Measurements from ENCODE around the gene PDE1C. TPM values are rescaled to one million over a fixed set of nuclear protein-coding genes. Genes with fewer than 3 reads are reported as not detected.

PDE1C gene
- total and polyA plus RNA-seq, 2 of the 4 experiments (the other 2 are of a cell fraction): 14.2 to 61.5 TPM

- H3K4me2 ChIP-seq (ENCODE audit: low read depth, low read length): no peak overlapping the region
- POLR2A ChIA-PET (ENCODE audit: unreplicated experiment): no interaction called here
- H3K36me3 ChIP-seq (ENCODE audit: control insufficient read depth, insufficient read depth, low read length): no peaks in the 10 kb centered on the region
- BruUV-seq (replicated peaks): no TSS peak
- peak overlapping the region; percentile 53; the same call in 1 of the 2 replicates for H3K18ac ChIP-seq (ENCODE audit: low read depth, low read length)
- no peak overlapping the region for H3K9ac ChIP-seq (ENCODE audit: low read depth, low read length)
- H2BK120ac ChIP-seq (ENCODE audit: low read depth, low read length): peak overlapping the region; percentile 43; the same call in 1 of the 2 replicates
- no peak overlapping the region for H4K5ac ChIP-seq (ENCODE audit: low read depth, low read length)
- H2AK5ac ChIP-seq (ENCODE audit: low read depth, low read length): no peak overlapping the region
- in situ Hi-C loops (cut with MboI; ENCODE audit: low sequenced_read_pairs) (no loop called here), intact Hi-C loops (cut with micrococcal nuclease) (no loop called here), dilution Hi-C loops (cut with HindIII; ENCODE audit: low sequenced_read_pairs, unreplicated experiment) (no loop called here)
- H4K20me1 ChIP-seq (ENCODE audit: insufficient read depth, low read length): no peaks in the 10 kb centered on the region
- no peak overlapping the region for H3K27ac ChIP-seq (ENCODE audit: insufficient read depth, low read length)
- CTCF ChIA-PET: no interaction called here
- peak overlapping the region; percentile 18; the same call in 1 of the 2 replicates for H4K91ac ChIP-seq (ENCODE audit: insufficient read depth, low read depth, low read length)
- H2AFZ ChIP-seq (replicated peaks; ENCODE audit: low read length, poor library complexity): no peak overlapping the region
- H4K8ac ChIP-seq (ENCODE audit: low read depth in 2 of 2, low read length in 2 of 2): no peak overlapping the region
- peaks cover 19 to 32% of the 10 kb centered on the region in 2 experiments for H3K79me1 ChIP-seq (ENCODE audit: low read depth in 1 of 2, low read length in 2 of 2)
- no peak for TF ChIP-seq MAZ (IDR thresholded peaks at IDR 0.05; ENCODE audit: borderline replicate concordance, low read depth, low read length)
- no peak for TF ChIP-seq CHD1 (IDR thresholded peaks at IDR 0.05; ENCODE audit: low read depth, low read length)
- no peak for TF ChIP-seq CEBPB (IDR thresholded peaks at IDR 0.05; ENCODE audit: low read depth, low read length)
- TF ChIP-seq NFE2L2 (IDR thresholded peaks at IDR 0.05; ENCODE audit: low read depth, low read length): no peak
- TF ChIP-seq MAFK (IDR thresholded peaks at IDR 0.05; ENCODE audit: low read depth, low read length): no peak
- TF ChIP-seq ELK1 (IDR thresholded peaks at IDR 0.05; ENCODE audit: borderline replicate concordance, low read depth, low read length): no peak
- TF ChIP-seq POLR2A (IDR thresholded peaks at IDR 0.05; ENCODE audit: low read depth, low read length): no peak
- no peak for TF ChIP-seq RAD21 (IDR thresholded peaks at IDR 0.05; ENCODE audit: low read length)
- no peak for TF ChIP-seq MXI1 (IDR thresholded peaks at IDR 0.05; ENCODE audit: borderline replicate concordance, low read depth, low read length)
- TF ChIP-seq SMC3 (IDR thresholded peaks at IDR 0.05; ENCODE audit: low read depth, low read length): no peak
- TF ChIP-seq CTCF (conservative IDR thresholded peaks at IDR 0.05; ENCODE audit: low read depth, low read length): no peak
- TF ChIP-seq, protein P1, sequence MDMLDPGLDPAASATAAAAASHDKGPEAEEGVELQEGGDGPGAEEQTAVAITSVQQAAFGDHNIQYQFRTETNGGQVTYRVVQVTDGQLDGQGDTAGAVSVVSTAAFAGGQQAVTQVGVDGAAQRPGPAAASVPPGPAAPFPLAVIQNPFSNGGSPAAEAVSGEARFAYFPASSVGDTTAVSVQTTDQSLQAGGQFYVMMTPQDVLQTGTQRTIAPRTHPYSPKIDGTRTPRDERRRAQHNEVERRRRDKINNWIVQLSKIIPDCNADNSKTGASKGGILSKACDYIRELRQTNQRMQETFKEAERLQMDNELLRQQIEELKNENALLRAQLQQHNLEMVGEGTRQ (IDR thresholded peaks at IDR 0.05; ENCODE audit: low read depth, low read length): no peak
- TF ChIP-seq BHLHE40 (IDR thresholded peaks at IDR 0.05; ENCODE audit: low read depth, low read length): no peak
- TF ChIP-seq RCOR1 (IDR thresholded peaks at IDR 0.05; ENCODE audit: insufficient replicate concordance, low read length): no peak
- TF ChIP-seq FOS (IDR thresholded peaks at IDR 0.05; ENCODE audit: low read depth, low read length): no peak
- no peak for TF ChIP-seq RFX5 (IDR thresholded peaks at IDR 0.05; ENCODE audit: low read depth, low read length)
- no peak overlapping the region; the same call in 1 of the 2 replicates for H2BK20ac ChIP-seq (ENCODE audit: low read depth, low read length)
- H3K23ac ChIP-seq (ENCODE audit: low read depth, low read length): 0 out of 2 replicates have a peak overlapping the region, but pooled peaks have one; percentile 40
- no peak overlapping the region for H2BK15ac ChIP-seq (ENCODE audit: low read depth, low read length)
- no peaks in the 10 kb centered on the region for H3K9me3 ChIP-seq (ENCODE audit: control insufficient read depth, insufficient read depth, low read length)
- H3K4me1 ChIP-seq (ENCODE audit: control insufficient read depth, insufficient read depth, low read length): peaks cover 3% of the 10 kb centered on the region; the same call in 1 of the 2 replicates
- DNase-seq (no peak), ATAC-seq (ENCODE audit: low read depth) (no peak)
- H3K4me3 ChIP-seq (ENCODE audit: insufficient read depth, low read depth, low read length): no peak overlapping the region
- H3K27me3 ChIP-seq (ENCODE audit: control insufficient read depth, insufficient read depth, low read length): no peaks in the 10 kb centered on the region
- H2BK5ac ChIP-seq (ENCODE audit: low read depth, low read length, poor library complexity, severe bottlenecking): no peak overlapping the region
- H2AK9ac ChIP-seq (replicated peaks; ENCODE audit: low read depth, low read length, poor library complexity): no peak overlapping the region
- no peak overlapping the region for H3K56ac ChIP-seq (ENCODE audit: extremely low read depth, insufficient read depth, low read length)
- peak overlapping the region; percentile 37; the same call in 1 of the 2 replicates for H3K4ac ChIP-seq (ENCODE audit: low read depth, low read length)
- no peak overlapping the region; the same call in 1 of the 2 replicates for H3K14ac ChIP-seq (replicated peaks; ENCODE audit: low read depth, low read length)
- WGBS, 2 experiments (ENCODE audit: extremely low coverage in 2 of 2, insufficient read length in 1 of 2): no CpG with 5 or more reads among the region's 1 CpG
- no peaks in the 10 kb centered on the region for H3K9me1 ChIP-seq (ENCODE audit: insufficient read depth, low read length)
These were observed 130.0 kb downstream of the PDE1C start for GRCh38 chr7:31940167-31940566.

All from IMR-90 (cell line).